VCaP (cell line): ENCODE results near the gene KATNAL2.

ENCODE experiments used
- H3K27ac ChIP-seq: fragments of 450-650 bp; 2 replicates; pipeline ENCODE4 v1.5.1; 2017
- TF ChIP-seq, protein P1 (sequence below): fragments of 450-650 bp; conservative IDR thresholded peaks from 2 replicates; pipeline ENCODE4 v1.5.1; 2017; ENCODE audit warnings: mild to moderate bottlenecking, moderate library complexity

Gene KATNAL2

DNA sequence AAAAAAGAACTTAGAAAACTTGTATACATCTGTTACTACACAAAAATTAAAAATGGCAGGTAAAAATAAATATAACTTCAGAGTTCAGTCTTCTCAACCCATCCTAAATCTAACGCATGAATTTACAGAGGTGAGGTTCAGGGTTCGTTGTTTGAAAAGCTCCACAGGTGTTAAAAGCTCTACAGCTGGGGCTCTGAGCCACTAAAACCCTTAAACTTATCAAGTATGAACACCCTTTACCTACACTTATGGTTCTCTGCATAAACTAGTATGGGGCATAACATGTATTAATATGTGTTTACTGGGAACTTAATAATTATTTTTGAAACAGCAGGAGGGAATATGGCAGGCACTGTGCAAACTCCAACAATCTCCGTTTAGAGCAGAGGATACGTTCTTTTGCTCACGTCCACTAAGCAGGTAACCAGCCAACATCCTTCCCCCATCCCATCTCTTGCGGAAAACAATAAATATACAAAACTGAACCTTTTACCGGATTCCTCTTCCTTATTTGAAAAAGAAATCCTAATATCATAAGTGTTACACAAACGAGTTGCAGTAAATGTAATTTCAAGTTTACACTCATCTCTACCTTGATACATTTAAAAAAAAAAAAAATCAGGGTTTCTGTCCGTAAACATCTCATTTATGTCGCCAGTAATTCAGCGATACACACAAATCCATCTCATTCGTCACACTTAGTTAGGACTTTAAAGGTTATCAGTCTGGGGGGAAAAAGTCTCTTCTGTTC is 1.4 kb upstream of the KATNAL2 start:
- TF ChIP-seq, protein P1, sequence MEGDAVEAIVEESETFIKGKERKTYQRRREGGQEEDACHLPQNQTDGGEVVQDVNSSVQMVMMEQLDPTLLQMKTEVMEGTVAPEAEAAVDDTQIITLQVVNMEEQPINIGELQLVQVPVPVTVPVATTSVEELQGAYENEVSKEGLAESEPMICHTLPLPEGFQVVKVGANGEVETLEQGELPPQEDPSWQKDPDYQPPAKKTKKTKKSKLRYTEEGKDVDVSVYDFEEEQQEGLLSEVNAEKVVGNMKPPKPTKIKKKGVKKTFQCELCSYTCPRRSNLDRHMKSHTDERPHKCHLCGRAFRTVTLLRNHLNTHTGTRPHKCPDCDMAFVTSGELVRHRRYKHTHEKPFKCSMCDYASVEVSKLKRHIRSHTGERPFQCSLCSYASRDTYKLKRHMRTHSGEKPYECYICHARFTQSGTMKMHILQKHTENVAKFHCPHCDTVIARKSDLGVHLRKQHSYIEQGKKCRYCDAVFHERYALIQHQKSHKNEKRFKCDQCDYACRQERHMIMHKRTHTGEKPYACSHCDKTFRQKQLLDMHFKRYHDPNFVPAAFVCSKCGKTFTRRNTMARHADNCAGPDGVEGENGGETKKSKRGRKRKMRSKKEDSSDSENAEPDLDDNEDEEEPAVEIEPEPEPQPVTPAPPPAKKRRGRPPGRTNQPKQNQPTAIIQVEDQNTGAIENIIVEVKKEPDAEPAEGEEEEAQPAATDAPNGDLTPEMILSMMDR, result no peak
- H3K27ac ChIP-seq, result peak overlapping the region; percentile 89

DNA sequence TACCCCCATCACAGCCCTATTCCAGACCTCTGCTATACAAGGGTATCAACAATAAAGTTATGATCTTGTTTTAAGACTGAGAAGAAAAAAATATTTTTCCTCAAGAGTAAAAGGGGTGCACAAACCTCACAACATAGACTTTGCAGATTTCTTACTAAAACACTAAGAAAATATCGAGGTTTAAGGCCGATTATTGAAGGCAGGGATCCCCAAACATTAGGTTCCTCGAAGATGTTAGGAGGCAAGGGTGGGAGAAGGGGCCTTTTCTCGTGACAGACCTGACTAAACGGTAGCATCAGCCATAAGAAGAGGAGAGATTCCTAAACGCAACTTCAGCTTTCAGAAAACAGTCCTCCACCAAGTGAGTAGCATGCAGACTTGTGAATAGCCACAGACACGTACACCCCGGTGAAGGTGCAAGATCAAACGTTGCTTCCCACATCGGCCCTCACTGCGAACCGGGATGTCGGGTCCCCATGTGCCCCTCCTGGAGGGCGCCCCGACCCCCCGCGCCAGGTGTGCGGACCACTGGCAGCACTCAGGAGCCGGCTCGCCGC is 773 bp upstream of the KATNAL2 start:
- TF ChIP-seq, protein P1, result no peak
- H3K27ac ChIP-seq, result peak overlapping the region; percentile 89

DNA sequence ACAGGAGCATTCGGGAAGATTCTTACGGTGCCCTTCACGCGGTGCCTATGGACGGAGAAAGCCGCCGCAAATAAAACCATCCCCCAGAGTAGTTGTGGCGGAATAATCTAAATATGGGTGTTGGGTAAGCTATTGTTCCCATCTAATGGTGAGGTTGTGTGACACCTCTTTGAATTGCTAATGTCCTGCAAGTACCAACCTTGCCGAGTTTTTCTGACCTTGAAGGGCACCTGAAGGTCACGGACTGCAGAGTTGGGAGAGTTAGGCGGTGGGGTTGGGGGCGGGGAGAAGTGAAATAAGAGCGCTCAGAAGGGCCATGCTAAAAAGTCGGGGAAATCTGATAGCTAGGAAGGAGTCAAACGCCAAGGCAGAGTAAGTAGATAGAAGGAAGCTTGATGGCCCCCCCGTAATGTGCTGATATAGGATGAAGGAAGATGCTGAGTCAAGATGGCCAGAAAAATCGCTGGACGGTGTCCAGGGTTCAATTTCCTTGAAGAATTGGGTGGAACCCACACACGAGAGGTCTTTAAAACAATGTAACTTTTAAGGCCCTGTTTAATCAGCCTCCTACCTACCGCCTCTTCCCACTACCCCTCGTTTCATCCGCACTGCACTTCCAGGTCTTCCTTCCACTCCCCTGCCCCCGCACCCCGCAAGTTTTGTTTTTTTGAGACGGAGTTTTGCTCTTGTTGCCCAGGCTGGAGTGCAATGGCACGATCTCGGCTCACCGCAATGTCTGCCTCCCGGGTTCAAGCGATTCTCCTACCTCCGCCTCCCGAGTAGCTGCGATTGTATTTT is 600 bp downstream of the KATNAL2 start:
- TF ChIP-seq, protein P1, result no peak
- peak overlapping the region; percentile 89 for H3K27ac ChIP-seq

DNA sequence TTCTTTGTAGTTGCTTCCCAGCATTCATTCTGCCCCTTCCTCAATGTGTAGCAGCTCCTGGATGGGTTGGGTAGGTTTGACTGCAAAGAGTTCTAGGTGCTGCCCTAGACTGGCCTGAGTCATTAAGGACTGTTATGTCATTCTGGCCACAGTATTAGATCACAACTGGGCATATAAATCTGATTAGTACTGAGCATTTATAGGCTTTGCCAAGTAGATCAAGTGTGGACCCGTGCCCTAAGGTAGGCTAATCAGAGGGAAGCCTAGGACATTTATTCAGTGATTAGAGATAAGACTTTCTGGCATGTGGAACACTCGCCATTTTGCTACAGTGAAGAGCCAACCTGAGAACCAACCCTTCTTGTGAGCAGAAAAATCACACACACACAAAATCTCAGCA is 2.7 kb downstream of the KATNAL2 start:
- H3K27ac ChIP-seq, result no peak overlapping the region
- TF ChIP-seq, protein P1, result no peak

DNA sequence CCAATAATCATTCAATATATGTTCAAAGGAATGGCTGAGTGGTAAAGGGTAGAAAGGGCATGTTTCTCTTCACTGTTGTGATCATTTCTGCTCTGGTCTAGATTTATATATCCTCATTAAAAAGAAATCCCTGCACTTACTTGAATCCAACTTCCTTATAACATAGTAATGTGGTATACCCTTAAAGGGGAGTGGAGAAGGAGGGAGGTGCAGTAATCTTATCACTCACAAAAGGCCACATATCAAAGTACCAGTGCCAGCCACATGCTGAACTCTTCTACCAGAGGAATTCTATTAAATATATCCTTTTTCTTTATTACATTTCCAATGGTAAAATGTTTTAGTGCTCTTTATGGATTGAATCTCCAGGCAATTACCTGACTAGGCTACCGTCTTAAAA is 3.3 kb downstream of the KATNAL2 start:
- TF ChIP-seq, protein P1, result no peak
- H3K27ac ChIP-seq, result no peak overlapping the region

DNA sequence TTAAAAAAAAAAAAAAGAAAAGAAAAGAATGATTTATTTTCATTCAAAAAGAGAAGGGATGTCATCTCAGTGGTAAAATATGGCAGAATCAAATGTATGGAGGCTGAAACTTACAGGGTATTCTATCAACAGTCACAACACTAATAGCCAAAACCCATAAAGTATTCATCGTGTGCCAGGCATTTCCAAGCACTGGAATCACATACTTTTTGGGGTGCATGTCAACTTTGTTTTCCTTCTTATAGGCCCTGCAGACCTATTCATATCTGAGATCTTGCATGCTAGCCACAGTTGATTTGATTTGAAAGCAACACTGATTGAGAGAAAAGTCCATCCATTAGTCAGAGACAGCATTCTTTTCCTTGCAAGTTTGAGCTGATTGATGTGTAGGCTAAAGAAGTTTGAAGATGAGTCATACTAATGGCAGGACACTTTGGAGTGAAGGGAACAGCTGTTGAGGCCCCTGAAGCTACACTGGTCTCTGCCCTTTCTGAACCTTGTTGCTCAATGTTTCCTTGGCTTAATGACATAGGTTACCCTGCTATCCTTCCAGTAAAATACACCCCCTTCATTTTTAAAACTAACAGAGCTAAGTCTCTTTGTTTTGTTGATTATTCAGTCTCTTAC is 22.0 kb downstream of the KATNAL2 start:
- TF ChIP-seq, protein P1, result no peak
- H3K27ac ChIP-seq, result no peak overlapping the region
